G401 (cell line): ENCODE results near the gene PRSS56. TPM values are rescaled to one million over a fixed set of nuclear protein-coding genes. Genes with fewer than 3 reads are reported as not detected.
"Not testable (repeated sequence)": the region's sequence is repeated elsewhere in the genome, so short reads cannot be mapped to it uniquely, and the experiment has no call there.

ENCODE experiments used
- DNase-seq: peaks from one replicate; pipeline ENCODE4 v3.0.0-alpha.2; 2015; ENCODE audit warnings: low spot score
- in situ Hi-C: cut with HindIII; loops from 2 replicates; pipeline ENCODE4 v1.10.0; 2016; ENCODE audit warnings: low sequenced_read_pairs, mixed read lengths
- total RNA-seq: library from RNA; depleted of rRNA; stranded (reverse); fragments of >200 nt; shearing (Covaris generic); gene quantifications from 2 replicates; pipeline ENCODE4 v1.2.3, GENCODE V29; 2014

PRSS56 gene
- total RNA-seq, 1 experiment from 2014 or later, result not detected

DNA sequence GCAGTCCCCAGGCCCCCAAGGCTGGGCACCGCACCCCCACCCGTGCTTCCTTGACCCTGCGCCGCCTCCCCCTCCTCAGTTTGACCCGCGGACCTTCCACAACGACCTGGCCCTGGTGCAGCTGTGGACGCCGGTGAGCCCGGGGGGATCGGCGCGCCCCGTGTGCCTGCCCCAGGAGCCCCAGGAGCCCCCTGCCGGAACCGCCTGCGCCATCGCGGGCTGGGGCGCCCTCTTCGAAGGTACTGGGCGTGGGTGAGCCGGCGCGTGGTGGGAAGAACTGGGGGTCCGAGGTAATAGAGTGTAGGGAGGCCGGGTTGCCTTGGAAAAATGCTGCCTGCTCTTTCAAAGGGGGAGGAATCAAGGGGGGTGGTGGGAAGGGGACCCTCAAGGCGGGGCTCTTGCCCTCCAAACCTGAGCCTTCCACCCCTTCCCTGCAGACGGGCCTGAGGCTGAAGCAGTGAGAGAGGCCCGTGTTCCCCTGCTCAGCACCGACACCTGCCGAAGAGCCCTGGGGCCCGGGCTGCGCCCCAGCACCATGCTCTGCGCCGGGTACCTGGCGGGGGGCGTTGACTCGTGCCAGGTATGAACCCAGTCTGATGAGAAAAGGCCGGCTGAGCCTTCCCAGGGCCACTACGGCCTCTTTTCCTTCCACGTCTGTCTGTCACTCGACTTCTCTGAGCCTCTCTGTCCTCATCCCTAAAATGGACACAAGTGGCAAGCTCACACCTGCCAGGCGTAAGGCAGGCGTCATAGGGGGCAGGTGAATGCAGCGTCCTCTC is 2.6 kb downstream of the PRSS56 start:
- in situ Hi-C loops, result no loop called here
- no peak for DNase-seq

DNA sequence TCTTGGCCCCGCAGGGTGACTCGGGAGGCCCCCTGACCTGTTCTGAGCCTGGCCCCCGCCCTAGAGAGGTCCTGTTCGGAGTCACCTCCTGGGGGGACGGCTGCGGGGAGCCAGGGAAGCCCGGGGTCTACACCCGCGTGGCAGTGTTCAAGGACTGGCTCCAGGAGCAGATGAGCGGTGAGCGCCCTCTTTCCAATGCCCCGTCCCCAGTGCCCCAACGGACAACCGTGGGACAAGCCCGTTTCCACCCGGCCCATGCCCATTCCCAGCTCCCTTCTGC is 3.2 kb downstream of the PRSS56 start:
- no peak for DNase-seq

DNA sequence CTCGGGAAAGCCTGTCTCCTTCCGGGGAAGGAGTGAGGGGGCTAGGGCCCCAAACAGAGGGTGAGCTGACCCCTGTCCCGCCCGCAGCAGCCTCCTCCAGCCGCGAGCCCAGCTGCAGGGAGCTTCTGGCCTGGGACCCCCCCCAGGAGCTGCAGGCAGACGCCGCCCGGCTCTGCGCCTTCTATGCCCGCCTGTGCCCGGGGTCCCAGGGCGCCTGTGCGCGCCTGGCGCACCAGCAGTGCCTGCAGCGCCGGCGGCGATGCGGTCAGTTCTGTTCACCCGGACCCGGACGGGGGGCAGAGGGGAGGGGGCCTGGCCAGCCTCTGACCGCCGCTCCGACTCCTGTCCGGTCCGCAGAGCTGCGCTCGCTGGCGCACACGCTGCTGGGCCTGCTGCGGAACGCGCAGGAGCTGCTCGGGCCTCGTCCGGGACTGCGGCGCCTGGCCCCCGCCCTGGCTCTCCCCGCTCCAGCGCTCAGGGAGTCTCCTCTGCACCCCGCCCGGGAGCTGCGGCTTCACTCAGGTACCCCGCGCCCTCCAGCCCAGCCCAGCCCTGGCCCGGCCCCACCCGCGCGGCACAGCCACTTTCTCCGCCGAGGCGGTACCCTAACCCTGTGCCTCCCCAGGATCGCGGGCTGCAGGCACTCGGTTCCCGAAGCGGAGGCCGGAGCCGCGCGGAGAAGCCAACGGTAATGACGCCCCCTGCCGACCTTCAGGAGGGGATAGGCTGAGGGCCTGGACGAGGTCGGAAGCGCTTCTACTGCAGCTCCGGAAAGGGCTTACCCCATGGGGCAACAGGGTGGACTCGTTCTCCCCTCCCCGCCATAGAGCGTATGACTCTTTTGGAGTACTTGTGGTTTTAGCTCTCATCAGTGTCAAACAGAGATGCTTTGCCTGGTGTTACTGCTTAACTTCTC is 3.8 kb downstream of the PRSS56 start:
- in situ Hi-C loops, result no loop called here
- DNase-seq, result peak; percentile 38

More for the DNA sequence above, 3.2 kb downstream of the PRSS56 start:
- in situ Hi-C loops, result no loop called here

DNA sequence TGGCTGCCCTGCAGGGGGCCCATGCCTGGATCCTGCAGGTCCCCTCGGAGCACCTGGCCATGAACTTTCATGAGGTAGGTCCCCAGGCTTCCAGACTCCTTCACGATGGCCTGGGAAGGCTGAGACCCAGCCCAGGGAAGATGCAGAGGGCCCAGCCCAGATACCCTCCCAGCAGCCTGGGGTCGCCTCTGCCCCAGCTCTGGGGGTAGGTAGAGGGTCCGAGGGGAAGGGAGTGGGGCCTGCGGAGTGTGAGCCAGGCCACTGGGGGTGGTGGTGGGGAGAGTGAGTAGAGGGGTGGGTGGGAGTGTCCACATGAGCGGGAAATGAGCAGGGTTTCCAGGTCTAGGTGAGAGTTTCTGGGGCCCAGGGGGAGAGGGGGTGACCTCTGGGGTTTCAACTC is 4.6 kb downstream of the PRSS56 start:
- in situ Hi-C loops, result no loop called here
- no peak for DNase-seq

DNA sequence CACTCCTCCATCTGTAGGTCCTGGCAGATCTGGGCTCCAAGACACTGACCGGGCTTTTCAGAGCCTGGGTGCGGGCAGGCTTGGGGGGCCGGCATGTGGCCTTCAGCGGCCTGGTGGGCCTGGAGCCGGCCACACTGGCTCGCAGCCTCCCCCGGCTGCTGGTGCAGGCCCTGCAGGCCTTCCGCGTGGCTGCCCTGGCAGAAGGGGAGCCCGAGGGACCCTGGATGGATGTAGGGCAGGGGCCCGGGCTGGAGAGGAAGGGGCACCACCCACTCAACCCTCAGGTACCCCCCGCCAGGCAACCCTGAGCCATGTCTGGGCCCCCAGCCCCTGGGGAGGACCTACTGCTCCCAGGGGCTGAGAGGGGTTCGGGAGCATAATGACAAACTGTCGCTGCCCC is 5.0 kb downstream of the PRSS56 start:
- in situ Hi-C loops, result no loop called here
- DNase-seq, result no peak

DNA sequence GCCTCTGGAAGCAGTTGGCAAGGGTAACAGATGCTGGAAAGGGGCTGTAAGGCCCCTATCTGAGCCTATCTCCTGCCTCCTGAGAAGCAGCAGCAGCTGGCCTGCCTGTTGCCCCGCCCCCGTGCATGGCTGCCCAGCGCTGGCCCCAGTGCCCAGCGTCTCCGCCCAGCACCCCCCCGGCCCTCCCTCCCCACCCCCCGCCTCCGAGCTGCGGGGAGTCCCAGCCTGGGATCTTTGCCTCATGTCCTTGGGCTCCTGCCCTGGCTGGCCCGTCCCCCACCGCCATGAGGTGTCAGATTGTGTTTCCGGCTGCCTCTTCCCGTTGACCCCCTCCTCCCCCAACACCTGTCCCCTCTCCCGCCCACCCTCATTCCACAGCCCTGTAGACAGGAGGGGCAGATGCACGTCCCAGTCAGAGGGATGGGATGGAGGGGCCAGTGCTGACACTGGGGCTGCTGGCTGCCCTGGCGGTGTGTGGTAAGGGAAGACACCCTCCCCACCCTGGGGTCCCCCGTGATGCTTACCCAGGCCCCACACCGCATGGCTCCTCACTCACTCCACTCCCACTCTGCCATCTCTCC is 5.7 kb downstream of the PRSS56 start, which contains the start of gene CHRND:
CHRND (plus strand) TSS at position 370 of the 581 bp plus-strand sequence; CDS start at position 426, 56 bp downstream.
- no peak for DNase-seq
- in situ Hi-C loops, result no loop called here

DNA sequence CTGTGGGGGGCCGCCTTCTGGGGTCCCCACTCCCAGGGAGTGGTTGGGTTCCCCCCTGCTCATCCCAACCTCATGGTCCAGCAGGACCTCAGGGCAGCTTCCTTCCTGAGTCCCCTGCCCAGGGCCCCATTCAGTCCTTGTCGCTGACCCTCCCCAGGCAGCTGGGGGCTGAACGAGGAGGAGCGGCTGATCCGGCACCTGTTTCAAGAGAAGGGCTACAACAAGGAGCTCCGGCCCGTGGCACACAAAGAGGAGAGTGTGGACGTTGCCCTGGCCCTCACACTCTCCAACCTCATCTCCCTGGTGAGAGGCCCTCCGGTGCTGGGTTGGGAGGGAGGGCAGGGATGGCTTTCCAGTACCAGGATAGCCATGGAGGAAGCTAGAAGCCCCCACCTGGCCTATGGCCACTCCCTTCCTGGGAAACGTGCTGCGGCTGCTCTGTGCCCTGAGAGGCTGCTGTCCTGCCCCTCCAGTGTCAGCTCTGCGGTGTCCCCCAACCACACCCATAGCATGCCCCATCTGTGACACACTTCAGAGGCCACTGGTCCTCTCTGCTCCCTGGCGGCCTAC is 6.3 kb downstream of the PRSS56 start:
- in situ Hi-C loops, result no loop called here
- no peak for DNase-seq

DNA sequence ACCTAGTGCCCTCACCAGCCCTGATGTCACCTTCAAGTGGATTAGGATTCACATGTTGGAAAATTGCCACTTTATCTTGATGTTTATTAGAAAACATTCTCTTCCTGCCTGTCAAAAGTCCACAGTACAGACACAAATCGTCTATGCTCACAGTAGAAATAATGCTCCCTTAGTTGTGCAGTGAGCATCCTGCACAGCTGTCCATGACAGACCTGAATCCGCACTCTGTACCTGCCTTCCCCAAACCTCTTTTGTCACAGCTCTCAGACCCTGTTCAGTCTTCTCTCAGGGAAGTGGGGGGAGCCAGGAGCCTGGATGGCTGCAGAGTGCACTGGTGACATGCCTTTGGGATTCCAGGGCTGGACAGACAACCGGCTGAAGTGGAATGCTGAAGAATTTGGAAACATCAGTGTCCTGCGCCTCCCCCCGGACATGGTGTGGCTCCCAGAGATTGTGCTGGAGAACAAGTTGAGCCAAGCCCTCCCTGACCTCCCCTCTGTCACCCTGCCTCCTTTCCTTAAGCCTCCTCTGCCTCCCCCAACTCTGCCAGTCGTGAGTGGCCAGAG is 7.8 kb downstream of the PRSS56 start:
- in situ Hi-C loops, result no loop called here
- no peak for DNase-seq

DNA sequence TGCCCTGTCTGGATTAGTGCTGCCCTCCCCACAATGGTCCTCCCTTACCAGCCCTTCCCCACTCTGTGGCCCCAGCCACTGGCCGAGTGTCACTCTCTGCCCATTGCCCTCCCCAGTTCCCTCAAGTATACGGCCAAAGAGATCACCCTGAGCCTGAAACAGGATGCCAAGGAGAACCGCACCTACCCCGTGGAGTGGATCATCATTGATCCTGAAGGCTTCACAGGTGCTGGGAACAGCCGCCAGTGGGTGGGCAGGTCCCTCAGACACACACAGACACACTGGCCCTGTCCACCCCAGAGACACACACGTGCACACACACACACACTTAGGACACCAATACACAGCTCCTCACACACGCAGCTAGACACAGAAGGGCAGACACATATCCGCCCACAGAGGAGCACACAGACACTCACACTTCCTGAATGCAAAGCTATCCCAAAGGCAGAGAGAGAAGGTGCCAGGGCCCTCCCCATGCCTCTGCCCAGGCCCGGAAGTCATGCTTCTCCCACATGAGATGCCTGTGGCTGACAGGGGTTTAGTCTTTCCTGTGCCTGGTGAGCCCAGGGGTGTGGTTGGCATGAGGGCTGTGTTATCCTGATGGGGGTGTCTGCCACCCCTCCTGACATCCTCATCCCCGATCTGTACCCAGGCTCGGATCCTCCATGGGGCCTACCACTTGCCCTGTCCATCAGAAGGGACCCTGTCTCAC is 8.7 kb downstream of the PRSS56 start:
- no peak for DNase-seq
- in situ Hi-C loops, result no loop called here

DNA sequence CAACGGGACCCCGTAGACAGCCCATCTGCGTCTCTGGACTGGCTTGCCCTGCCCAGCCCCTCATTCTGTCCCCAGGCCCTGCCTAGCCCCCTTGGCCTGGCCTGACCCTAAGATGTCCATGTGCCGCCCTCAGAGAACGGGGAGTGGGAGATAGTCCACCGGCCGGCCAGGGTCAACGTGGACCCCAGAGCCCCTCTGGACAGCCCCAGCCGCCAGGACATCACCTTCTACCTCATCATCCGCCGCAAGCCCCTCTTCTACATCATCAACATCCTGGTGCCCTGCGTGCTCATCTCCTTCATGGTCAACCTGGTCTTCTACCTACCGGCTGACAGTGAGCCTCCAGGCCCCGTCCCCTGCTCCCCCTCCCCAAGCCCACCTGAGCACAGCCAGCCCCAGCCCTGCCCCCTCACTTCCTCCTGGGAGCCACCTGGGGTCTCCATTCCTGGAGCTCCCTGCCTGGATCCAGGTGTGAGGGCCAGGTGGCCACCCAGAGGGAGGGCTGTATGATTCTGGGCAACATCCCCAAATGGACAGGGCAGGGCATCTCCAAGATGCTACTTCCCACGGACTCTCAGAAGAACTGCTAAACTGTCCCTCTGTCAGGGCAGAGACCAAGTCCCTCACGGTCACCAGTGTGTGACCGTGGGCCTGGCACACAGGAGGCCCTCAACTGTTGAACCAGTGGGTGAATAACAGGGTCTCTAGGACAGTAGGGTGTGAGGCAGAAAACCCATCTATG is 9.8 kb downstream of the PRSS56 start:
- no peak for DNase-seq
- in situ Hi-C loops, result no loop called here

DNA sequence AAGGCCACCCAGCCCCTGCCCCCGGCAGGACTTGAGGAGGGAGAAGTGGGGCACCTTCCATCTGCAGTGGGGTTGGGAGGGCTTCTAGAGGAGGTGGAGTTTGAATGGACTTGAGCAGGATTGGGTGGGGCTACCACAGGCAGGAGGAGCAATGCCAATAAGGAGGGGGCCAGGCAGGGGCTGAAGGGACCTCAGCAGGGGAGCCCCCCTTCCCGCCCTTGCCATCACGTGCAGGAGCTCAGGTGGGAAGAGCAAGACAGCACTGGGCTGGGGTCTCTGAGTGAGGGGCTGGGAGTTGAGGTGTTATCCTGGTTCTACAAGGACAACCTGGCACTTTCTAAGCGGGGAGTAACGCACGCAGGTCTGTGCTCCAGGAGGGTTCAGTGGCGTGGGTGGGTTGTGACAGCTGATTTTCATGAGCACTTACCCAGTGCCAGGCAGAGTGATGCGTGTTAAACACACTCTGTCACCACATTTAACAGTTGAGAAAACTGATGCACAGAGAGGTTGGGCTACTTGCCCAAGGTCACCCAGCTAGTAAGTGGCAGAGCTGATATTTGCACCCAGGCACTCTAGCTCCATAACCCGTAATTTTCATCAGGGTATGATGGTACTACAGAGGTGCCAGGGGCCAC is 10.6 kb downstream of the PRSS56 start:
- in situ Hi-C loops, result no loop called here
- DNase-seq, result no peak

DNA sequence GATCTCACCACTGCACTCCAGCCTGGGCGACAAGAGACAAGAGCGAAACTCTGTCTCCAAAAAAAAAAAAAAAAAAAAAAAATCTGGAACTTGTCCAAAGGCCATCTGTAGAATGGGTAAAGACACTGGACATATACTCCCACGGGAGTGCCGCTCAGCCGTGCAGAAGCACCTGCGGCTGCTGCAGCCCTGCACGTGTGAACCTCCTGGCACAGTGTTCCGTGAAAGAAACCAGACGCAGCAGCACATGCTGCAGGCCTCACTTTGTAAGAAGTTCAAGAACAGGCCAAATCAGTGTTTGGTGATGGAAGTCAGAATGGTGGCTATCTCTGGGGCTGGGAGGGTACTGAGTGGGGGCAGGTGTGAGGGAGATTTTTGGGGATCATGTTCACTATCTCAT is 12.2 kb downstream of the PRSS56 start:
- in situ Hi-C loops, result no loop called here

DNA sequence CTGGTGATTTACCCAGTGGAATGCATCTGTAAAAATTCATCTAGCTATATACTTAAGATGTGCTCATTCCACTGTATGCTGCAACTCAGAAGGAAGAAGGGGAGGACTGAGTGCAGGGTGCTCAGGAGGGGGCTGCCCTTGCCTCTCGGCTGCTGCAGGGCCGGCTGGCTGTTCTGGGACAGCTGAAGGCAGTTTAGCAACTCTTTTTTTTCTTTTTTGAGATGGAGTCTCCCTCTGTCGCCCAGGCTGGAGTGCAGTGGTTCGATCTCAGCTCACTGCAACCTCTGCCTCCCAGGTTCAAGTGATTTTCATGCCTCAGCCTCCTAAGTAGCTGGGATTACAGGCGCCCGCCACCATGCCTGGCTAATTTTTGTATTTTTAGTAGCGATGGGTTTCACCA is 12.6 kb downstream of the PRSS56 start:
- DNase-seq, in situ Hi-C loops: not testable (repeated sequence)

More for the DNA sequence above, 12.2 kb downstream of the PRSS56 start:
- DNase-seq, result no peak

DNA sequence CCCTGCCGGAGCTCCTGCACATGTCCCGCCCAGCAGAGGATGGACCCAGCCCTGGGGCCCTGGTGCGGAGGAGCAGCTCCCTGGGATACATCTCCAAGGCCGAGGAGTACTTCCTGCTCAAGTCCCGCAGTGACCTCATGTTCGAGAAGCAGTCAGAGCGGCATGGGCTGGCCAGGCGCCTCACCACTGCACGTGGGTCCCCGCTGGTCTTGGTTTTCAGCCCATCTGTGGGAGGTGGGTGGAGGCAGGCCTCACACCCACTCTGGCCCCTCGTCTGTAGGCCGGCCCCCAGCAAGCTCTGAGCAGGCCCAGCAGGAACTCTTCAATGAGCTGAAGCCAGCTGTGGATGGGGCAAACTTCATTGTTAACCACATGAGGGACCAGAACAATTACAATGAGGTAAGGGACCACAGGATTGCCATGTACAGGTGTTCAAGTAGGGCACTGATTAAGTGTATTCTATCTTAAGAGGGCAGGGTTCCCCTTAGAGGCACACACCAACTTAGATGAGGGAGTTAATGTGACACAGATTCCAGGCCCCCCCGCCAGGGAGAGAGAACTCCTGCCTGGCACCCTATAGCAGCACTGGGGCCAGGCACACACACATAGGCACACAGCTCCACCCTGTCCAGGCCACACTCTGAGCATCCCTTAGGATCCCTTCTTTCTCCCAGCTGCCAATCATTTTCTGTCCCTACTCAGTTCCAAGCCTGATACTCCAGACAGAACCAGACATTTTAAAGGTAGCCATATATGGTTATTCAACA is 13.9 kb downstream of the PRSS56 start:
- no peak for DNase-seq

DNA sequence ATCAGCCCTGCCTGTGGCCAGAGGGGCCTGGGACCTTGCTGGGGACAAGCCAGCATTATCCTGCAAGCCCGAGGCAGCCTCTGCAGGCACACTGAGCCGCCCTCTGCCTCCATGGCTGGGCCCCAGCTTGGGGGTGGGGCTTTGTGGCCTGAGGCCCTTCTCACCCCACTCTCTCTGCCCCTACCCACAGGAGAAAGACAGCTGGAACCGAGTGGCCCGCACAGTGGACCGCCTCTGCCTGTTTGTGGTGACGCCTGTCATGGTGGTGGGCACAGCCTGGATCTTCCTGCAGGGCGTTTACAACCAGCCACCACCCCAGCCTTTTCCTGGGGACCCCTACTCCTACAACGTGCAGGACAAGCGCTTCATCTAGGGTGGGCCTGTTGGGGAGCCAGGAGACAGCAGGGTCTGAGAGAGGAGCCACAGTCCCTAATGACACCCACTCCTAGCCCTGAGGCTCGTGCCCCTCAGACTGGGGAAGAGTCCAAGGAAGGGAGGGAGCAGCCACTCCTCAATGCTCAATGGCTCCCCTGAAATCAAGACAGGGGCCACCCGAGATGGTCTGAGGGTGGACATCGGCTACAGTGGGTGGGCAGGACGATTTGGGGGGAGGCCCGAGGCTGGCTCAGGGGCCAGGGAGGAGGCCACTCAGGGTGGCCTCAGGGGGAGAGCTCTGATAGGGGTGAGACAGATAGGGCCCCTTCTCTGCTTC is 14.9 kb downstream of the PRSS56 start:
- no peak for DNase-seq
- in situ Hi-C loops, result no loop called here

More for the DNA sequence above, 13.9 kb downstream of the PRSS56 start:
- in situ Hi-C loops, result no loop called here

DNA sequence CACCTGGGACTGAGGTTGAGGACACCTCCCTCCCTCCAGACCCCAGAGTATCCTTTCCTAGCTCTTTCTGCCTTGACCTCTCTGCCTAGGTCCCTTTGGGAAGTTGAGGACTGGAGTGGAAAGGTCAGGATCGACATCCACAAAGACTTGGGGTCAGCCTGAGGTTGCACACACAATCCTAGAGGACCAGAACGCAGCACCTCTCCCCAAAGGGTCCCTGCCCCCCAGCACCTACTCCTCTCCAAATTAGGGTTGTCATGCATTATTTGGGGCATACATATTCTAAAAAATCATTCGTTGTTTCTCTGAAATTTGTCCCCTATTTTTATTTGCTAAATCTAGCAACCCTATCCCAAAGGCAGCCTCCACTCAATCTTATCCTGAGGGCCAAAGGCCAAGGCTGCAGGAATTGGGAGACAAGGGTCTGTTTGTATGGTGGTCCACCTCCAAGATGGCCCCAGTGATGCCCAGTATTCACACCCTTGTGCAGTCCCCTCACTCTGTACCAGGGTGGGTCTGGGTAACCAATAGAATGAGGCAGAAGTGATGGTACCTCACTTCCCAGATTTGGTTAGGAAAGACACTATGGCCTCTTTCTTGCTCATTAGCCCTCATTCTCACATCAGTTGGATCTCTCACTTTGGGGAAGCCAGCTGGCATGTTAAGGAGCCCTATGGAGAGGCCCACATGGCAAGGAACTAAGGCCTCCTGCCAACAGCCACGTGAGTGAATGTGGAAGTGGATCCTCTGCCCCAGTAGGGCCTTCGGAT is 15.8 kb downstream of the PRSS56 start:
- DNase-seq, result no peak
- in situ Hi-C loops, result no loop called here
